ENCODE measurements around the gene GTF2H2.

DNA sequence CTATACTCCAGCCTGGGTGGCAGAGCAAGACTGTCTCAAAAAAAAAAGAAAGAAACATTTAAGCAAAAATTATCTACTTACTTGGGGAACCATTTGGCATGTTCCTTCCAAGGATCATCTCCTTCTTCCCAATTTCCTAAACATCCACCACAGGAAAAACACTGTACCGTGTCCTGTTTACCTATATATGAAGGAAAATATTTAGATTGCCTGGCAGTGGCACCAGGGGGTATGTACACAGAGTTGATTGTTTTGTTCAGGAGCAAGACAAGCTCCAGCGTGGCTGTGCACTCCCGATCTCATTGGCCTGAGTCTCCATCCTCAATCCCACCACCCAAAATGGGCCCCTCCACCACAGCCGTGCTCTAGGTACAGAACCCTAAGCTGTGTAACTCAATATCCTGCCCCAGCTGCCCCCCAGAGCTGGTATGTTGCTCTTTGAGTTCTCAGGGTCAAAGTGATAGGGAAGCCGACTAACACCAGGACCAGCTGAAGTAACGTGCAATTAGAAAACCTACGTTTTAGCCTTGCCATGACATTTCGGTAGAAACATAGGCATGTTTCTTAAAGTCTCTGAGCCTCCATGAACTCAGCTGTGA, 56.2 kb downstream of the GTF2H2 start:
- TF ChIP-seq, protein P1, sequence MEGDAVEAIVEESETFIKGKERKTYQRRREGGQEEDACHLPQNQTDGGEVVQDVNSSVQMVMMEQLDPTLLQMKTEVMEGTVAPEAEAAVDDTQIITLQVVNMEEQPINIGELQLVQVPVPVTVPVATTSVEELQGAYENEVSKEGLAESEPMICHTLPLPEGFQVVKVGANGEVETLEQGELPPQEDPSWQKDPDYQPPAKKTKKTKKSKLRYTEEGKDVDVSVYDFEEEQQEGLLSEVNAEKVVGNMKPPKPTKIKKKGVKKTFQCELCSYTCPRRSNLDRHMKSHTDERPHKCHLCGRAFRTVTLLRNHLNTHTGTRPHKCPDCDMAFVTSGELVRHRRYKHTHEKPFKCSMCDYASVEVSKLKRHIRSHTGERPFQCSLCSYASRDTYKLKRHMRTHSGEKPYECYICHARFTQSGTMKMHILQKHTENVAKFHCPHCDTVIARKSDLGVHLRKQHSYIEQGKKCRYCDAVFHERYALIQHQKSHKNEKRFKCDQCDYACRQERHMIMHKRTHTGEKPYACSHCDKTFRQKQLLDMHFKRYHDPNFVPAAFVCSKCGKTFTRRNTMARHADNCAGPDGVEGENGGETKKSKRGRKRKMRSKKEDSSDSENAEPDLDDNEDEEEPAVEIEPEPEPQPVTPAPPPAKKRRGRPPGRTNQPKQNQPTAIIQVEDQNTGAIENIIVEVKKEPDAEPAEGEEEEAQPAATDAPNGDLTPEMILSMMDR (IDR thresholded peaks at IDR 0.05), result no peak
- TF ChIP-seq EZH2 (IDR thresholded peaks at IDR 0.05; ENCODE audit: borderline replicate concordance, insufficient read depth, low read depth, low read length, poor library complexity, severe bottlenecking), result no peak

Data from B cell (primary cell).